Stimulated activated CD4-positive, alpha-beta T cell treated with anti-CD3 and anti-CD28 coated beads, Interleukin-4, amount 100 ng/mL, for 1 hour (primary cell): ENCODE results near the gene UBE2I.
"Not testable (repeated sequence)": the region's sequence is repeated elsewhere in the genome, so short reads cannot be mapped to it uniquely, and the experiment has no call there.

Experiments
- DNase-seq: peaks from one replicate; pipeline ENCODE4 v3.0.0-alpha.2; 2020

The UBE2I gene

DNA sequence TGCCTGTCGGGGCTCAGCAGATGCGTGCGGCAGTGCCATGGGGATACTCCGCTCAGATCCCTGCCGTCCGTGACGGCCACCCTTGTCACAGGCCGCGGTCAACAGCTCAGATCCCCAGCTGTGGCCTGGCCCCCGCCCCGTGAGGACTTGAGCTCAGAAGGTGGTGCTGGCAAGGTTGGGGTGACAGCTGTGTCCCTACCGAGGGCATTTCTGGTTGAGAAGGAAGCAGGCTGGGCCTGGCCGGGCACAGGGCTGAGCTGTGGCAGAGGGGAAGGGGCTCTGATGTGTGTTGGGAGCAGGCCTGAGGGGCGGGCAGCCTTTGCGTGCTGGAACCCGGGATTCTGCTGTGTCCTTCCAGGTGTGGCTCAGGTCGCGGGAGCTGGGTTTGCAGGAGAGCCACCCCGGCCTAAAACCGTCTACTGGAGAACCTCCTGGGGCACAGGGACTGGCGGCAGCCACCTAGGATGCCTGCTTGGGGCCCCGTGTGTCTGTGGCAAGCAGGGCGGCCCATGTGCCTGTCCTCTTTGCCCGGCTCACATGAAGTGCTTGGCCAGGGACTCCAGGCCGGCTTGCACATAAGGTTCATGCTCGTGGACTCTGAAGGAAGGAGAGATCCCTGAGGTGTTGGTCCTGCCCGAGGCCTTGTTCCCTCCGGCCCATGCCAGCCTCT lies 5.1 kb downstream of the UBE2I start:
- no peak for DNase-seq

DNA sequence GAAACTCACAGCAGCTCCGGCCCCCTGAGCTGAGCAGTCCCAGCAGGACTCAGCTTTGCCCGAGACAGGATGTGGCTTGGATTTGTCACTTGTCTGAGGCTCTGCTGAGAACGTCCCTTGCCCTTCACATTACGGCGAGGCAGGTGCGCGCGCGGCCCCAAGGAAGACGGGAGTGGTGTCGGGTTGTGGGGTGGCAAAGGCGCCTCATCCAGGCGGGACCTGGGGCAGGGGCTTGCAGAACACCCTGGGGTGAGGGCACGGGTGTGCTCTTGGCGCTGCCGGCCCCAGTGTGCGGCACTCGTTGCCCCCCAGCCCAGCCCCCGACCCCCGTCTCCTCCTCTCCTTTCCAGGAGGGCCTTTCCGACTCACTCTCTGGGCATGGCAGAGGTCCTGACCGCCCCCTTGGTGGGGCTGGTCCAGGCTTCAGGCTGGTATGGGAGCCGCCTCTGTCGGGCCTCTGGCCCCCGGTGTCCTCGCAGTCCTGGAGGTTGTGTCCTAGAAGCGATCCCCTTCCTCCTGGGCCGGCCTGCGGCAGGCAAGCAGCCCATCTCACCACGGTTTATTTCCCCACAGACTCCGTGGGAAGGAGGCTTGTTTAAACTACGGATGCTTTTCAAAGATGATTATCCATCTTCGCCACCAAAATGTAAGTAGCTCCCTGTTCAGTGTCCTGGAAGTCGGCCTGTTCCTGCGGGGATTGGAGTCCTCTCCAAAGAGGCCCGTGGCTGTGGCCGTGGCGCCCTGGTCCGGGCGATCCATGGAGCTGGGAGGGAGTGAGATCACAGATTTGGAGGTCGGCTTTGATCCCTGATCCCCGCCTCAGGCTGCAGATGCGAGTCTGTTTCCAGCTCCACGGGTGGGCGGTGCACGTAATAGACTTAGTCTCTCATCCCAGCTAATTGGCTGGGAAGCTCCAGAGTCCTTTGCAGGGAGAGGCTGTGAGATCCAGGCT lies 5.9 kb downstream of the UBE2I start:
- no peak for DNase-seq

DNA sequence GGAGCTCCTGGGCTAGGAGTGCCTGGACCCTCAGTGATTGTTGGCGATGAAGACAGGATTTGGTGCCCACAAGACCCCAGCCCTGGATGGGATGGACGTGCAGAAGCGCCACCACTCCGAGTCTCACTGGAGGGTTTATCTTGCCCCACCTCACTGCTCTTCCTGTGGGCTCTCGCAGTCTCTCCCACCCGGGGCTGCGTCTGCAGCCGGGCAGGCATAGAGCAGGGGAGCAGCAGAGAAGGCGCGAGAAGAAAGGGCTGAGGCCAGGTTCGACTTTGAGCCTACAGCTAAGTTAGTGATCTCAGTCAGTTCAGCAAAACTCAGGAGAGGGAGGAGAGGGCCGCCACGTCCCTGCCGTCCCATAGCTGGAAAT lies 6.6 kb downstream of the UBE2I start:
- no peak for DNase-seq

DNA sequence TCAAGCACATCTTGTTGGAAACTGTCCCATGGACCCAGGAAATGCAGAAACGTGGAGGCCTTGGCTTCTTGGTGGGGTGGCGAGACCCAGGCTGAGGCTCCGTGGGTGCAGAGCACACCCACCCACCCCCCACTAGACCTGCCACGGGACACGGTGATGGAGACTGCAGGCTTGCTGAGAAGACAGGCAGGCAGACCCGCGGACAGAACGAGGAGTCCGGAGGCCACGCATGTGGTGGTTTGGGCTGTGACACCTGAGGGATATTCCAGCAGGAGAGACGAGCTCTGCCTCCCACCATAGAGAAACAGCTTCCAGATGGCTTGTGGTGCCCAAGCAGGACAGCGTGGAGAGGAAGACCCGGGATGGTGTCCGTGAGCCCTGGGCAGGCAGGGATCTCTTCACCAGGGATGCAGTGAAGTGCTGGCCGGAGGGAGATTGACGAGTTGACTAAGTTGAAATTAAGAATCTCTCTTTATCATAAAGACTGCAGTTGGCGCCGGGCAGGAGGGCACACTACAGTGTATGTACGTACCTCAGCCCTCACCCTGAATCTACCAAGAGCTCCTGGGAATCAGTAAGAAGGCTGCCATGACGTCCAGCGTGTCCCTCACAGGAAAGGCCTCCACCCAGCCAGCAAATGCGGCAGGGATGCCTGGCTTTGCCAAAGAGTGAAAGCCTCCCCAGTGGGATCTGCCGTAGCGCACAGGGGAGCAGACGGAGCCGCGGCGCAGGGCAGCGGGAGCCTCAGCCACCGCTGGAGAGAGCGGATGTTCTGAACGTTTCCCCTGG lies 8.2 kb downstream of the UBE2I start:
- DNase-seq: no peak

DNA sequence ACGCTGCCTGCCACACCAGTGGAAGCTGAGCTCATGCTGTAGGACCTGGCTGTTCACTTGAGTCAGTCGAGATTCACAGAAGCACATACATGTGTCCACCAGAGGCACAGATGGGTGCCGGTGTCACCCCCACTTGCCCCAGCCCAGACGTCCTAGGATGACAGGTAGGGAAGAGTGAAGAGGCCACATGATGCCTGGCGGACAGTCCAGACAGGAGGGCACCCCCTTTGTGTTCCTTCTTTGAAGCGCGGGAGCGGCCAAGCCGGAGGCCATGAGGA lies 8.8 kb downstream of the UBE2I start:
- DNase-seq: no peak

DNA sequence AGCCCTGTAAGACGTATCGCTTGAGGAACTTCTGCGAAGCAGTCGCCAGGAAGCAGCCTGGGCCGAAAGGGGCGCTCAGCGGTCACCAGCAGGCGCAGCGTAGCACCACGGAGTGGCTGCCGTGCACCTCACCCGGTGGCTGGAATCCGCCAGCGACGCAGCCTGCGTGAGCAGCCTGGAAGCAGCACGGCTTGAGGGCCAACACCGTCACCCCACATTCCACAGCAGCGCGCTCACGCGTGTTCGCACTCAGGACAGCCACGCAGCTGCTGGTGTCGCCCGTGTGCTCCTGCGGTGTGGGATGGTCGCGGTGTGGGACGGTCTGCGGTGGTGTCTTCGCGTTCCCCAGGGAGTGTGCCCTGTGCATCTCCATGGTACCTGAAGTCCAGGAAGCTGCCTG lies 9.6 kb downstream of the UBE2I start:
- DNase-seq: no peak

- no peak for DNase-seq
These were observed 10.7 kb downstream of the UBE2I start for GRCh38 chr16:1320097-1320496.

DNA sequence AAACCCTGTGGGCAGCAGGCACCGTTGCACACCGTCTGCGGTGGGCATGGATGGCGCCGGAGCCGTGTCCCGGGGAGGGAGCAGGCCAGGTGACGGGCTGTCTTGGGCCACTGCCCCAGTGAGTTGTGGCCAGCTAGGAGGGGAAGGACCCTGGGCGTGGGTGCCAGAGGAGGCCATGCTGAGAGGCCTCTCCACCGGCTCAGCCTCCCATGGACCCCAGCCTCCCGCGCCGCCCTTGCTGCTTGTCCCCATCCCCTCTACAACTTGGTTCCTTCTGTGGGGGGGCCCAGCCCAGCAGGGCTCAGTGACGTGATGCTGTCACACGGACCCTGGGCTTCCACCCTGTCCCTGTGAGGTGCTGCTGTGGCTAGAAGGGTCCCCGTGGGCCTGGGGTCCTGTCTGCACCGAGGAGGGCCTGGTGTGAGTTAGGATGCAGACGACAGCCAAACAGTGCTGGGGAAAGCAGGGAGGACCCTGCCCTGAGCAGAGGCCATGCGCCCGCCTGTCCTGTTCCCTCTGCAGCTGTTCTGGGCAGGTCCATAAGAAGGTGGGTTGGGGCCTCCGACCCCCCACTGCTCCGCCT lies 11.3 kb downstream of the UBE2I start:
- no peak for DNase-seq

GRCh38 chr16:1322407-1322806 lies 13.0 kb downstream of the UBE2I start:
- DNase-seq: no peak

- DNase-seq: no peak
These were observed 14.1 kb downstream of the UBE2I start for GRCh38 chr16:1323296-1324239.

DNA sequence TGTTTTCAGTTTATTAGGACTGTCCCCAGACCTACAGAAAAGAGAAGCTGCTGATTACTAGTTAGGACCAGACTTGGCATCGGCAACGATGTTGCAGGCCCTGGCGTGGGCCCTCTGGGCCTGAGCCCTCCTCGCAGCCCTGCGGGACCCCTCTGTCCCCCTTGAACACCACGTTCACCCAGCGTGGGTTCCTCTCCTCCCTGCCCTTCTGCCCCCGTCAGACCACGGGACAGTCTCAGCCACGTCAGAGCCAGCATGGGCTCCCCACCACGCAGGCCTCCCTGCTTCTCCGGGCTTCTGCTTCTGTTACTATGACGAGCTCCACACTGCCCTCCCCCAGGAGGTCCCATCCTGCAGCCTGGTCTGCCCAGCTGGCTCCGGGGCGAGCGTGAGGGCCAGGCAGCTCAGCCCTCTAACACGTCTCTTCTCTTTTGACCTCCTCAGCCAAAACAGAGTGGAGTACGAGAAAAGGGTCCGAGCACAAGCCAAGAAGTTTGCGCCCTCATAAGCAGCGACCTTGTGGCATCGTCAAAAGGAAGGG lies 14.9 kb downstream of the UBE2I start:
- DNase-seq: no peak

DNA sequence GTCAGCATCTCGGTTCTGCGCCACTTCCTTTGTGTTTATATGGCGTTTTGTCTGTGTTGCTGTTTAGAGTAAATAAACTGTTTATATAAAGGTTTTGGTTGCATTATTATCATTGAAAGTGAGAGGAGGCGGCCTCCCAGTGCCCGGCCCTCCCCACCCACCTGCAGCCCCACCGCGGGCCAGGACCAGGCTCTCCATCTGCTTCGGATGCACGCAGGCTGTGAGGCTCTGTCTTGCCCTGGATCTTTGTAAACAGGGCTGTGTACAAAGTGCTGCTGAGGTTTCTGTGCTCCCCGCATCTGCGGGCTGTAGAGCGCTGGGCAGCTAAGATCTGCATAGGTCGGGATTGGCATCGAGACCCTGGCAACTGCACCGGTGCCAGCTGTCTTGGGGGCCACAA lies 15.8 kb downstream of the UBE2I start:
- no peak for DNase-seq

- no peak for DNase-seq
These were observed 16.4 kb downstream of the UBE2I start for GRCh38 chr16:1325673-1326371.

- no peak for DNase-seq
These were observed 17.0 kb downstream of the UBE2I start for GRCh38 chr16:1326391-1326790.

GRCh38 chr16:1326946-1327618 lies 17.6 kb downstream of the UBE2I start:
- no peak for DNase-seq

GRCh38 chr16:1327619-1327947 lies 18.1 kb downstream of the UBE2I start:
- no peak for DNase-seq

- not testable (repeated sequence) for DNase-seq
These were observed 18.7 kb downstream of the UBE2I start for GRCh38 chr16:1328136-1328535.

DNA sequence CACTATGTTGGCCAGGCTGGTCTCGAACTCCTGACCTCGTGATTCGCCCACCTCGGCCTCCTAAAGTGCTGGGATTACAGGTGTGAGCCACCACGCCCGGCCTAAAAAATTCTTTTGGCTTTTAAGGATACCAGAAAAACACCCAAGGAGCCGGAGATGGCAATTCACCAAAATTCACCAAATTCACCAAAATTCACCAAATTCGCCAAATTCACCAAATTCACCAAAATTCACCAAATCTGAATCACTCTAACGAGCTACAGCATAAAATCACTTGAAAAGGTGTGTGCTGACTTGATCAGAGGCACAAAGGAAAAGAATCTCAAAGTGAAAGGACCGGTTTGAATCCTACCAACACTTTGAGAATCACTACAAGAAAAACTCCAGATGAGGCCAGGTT lies 19.5 kb downstream of the UBE2I start:
- DNase-seq: not testable (repeated sequence)

DNA sequence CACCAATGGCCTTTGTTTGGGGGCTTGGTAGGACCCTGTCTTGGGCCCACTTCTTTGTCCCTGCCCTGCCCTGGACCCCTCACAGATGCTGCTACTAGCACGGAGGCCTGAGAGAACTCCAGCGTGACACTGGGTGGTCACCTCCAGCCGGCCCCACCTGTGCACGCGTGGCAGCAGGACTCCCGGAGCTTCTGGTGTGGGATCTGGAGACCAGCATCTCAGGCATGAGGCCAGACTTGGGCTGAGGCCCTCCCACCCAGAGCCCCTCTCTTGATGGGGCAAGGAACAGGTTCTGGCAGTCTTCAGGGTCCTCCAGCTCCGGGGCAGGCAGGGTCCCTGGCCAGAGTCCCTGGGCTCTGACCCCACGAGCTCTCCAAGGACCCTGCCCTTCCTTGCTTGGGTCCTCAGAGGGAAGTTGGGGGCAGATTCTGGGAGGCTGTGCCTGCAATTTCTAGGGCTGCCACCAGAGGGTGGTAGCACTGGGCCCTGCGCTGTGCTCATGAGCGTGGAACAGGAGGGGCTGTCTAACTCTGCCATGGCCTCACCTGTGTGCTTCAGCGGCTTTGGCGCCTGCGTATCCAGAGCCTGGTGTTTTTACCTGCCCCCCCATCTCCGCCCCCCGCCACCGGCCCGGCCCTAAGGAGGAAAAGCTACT lies 21.0 kb downstream of the UBE2I start:
- no peak for DNase-seq
